K562 (cell line): ENCODE results near the gene IGSF9. TPM values are rescaled to one million over a fixed set of nuclear protein-coding genes. Genes with fewer than 3 reads are reported as not detected.
A peak's percentile ranks its signal among the peaks of the same experiment; 100 is the strongest.

Experiments
- CBFA2T2 ChIP-seq: fragments of 450-650 bp; conservative IDR thresholded peaks from 2 replicates; pipeline ENCODE4 v1.6.1; 2017; ENCODE audit warnings: mild to moderate bottlenecking
- CBFA2T3 ChIP-seq: fragments of 450-650 bp; IDR thresholded peaks from 2 replicates; pipeline ENCODE4 v1.6.1; 2017
- DPF2 ChIP-seq: fragments of 450-650 bp; IDR thresholded peaks from 2 replicates; pipeline ENCODE4 v1.6.1; 2016
- EP300 ChIP-seq: IDR thresholded peaks from 2 replicates; pipeline ENCODE4 v1.6.1; 2012; ENCODE audit warnings: low read length, improper control_type of control experiment
- EZH2 ChIP-seq: IDR thresholded peaks from 2 replicates; pipeline ENCODE4 v1.6.1; 2012; ENCODE audit warnings: low read depth, mild to moderate bottlenecking, inconsistent platforms, low read length, borderline replicate concordance
- FOSL1 ChIP-seq: fragments of 200-800 bp; sonication (Bioruptor generic); conservative IDR thresholded peaks from 2 replicates; pipeline ENCODE4 v1.6.1; 2016; ENCODE audit warnings: missing genetic modification characterization, missing compliant biosample characterization
- GATAD2A ChIP-seq: fragments of 450-650 bp; IDR thresholded peaks from 2 replicates; pipeline ENCODE4 v1.6.1; 2017
- NFE2L1 ChIP-seq: fragments of 450-650 bp; IDR thresholded peaks from 2 replicates; pipeline ENCODE4 v1.6.1; 2016; ENCODE audit warnings: missing genetic modification characterization, low read depth, mild to moderate bottlenecking, missing compliant biosample characterization, moderate library complexity, borderline replicate concordance
- SMARCE1 ChIP-seq: fragments of 450-650 bp; IDR thresholded peaks from 2 replicates; pipeline ENCODE4 v1.7.1; 2016; ENCODE audit warnings: mild to moderate bottlenecking
- SOX6 ChIP-seq: fragments of 450-650 bp; IDR thresholded peaks from 2 replicates; pipeline ENCODE4 v1.6.1; 2014; ENCODE audit warnings: mild to moderate bottlenecking
- TAF15 ChIP-seq: fragments of 200-400 bp; formaldehyde crosslinking; IDR thresholded peaks from 2 replicates; pipeline ENCODE4 v1.6.1; 2017; ENCODE audit warnings: mild to moderate bottlenecking, low read depth, low read length, moderate library complexity
- ZEB2 ChIP-seq: fragments of 450-650 bp; IDR thresholded peaks from 2 replicates; pipeline ENCODE4 v1.6.1; 2016
- ZNF695 ChIP-seq: fragments of 450-650 bp; formaldehyde crosslinking; IDR thresholded peaks from 2 replicates; pipeline ENCODE4 v1.4.0; 2020; ENCODE audit warnings: mild to moderate bottlenecking, moderate library complexity
- polyA plus RNA-seq, 8 experiments: library from polyadenylated mRNA; depleted of rRNA in 4 of 8; stranded (reverse) in 5 of 8; unstranded in 3 of 8; fragments of >200 nt; fragmentation: Nextera tagmentation in 2 of 8; fragmentation: Illumina TruSeq in 1 of 8; extraction: Ambion mirVana in 2 of 8; extraction: Trizol in 1 of 8; gene quantifications; 2 replicates each; pipeline versions ENCODE4 v1.2.1 to v1.2.3, GENCODE V29; 2011 to 2014; ENCODE audit warnings: inconsistent platforms in 1 of 8, missing spikeins in 1 of 8
- total RNA-seq, 7 experiments: library from RNA; depleted of rRNA in 6 of 7; stranded (reverse); fragments of >200 nt in 6 of 7; fragmentation: Illumina TruSeq in 2 of 7; extraction: Trizol in 2 of 7; gene quantifications; 2 replicates each; pipeline versions ENCODE4 v1.2.1 to v1.2.3, GENCODE V29; 2011 to 2021; ENCODE audit warnings: low replicate concordance in 1 of 7
- TF ChIP-seq, protein P1 (sequence below), 3 experiments: fragments of 200-800 bp in 1 of 3; sonication (Bioruptor generic) in 1 of 3; sonication (generic) in 1 of 3; formaldehyde crosslinking in 1 of 3; IDR thresholded peaks; 2 replicates each; pipeline versions ENCODE4 v1.6.1 to v1.8.0; 2016 to 2022; ENCODE audit warnings: mild to moderate bottlenecking in 2 of 3, missing compliant biosample characterization in 2 of 3, missing genetic modification characterization in 2 of 3, missing genetic modification reagents in 1 of 3
- TF ChIP-seq, protein P2 (sequence below): fragments of 200-800 bp; sonication (Bioruptor generic); IDR thresholded peaks from 2 replicates; pipeline ENCODE4 v1.6.1; 2017; ENCODE audit warnings: missing genetic modification characterization, missing compliant biosample characterization
- TF ChIP-seq, protein P3 (sequence below): fragments of 250-450 bp; sonication (Bioruptor Pico); IDR thresholded peaks from 2 replicates; pipeline ENCODE4 v1.5.0; 2021

The IGSF9 gene
- total and polyA plus RNA-seq, 9 of the 15 experiments (the other 6 are each of a cell fraction or from before 2014, with no cell fraction given) = 0.03 to 0.29 (median 0.07) TPM; not detected in 1

GRCh38 chr1:159921251-159921650, 24.2 kb downstream of the IGSF9 start (continued):
- TF ChIP-seq, protein P1, sequence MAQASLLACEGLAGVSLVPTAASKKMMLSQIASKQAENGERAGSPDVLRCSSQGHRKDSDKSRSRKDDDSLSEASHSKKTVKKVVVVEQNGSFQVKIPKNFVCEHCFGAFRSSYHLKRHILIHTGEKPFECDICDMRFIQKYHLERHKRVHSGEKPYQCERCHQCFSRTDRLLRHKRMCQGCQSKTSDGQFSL (CRISPR knock-in tag; IDR thresholded peaks at IDR 0.05) = no peak
- TF ChIP-seq, protein P1 (tag; IDR thresholded peaks at IDR 0.05) = no peak
- TF ChIP-seq TAF15 (no peak), CBFA2T2 (peak; percentile 34), CBFA2T3 (peak; percentile 68), EZH2 (no peak), FOSL1 (tag) (peak; percentile 75), SMARCE1 (peak; percentile 55), ZNF695 (no peak), DPF2 (peak; percentile 56), NFE2L1 (tag) (no peak), SOX6 (0 out of 2 replicates have a peak, but pooled peaks have one; percentile 22), ZEB2 (peak; percentile 40; the same call in 1 of the 2 replicates), EP300 (peak; percentile 53; the same call in 1 of the 2 replicates), GATAD2A (no peak)
- TF ChIP-seq, protein P2, sequence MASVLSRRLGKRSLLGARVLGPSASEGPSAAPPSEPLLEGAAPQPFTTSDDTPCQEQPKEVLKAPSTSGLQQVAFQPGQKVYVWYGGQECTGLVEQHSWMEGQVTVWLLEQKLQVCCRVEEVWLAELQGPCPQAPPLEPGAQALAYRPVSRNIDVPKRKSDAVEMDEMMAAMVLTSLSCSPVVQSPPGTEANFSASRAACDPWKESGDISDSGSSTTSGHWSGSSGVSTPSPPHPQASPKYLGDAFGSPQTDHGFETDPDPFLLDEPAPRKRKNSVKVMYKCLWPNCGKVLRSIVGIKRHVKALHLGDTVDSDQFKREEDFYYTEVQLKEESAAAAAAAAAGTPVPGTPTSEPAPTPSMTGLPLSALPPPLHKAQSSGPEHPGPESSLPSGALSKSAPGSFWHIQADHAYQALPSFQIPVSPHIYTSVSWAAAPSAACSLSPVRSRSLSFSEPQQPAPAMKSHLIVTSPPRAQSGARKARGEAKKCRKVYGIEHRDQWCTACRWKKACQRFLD (CRISPR knock-in tag) = no peak
- TF ChIP-seq, protein P3, sequence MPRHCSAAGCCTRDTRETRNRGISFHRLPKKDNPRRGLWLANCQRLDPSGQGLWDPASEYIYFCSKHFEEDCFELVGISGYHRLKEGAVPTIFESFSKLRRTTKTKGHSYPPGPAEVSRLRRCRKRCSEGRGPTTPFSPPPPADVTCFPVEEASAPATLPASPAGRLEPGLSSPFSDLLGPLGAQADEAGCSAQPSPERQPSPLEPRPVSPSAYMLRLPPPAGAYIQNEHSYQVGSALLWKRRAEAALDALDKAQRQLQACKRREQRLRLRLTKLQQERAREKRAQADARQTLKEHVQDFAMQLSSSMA (CRISPR knock-in tag) = no peak
- TF ChIP-seq, all 486 proteins: peak for 19
